ENCODE data around the gene BTBD7.
A peak's percentile ranks its signal among the peaks of the same experiment; 100 is the strongest.

The BTBD7 gene

GRCh38 chr14:93299416-93299815 is 33.4 kb downstream of the BTBD7 start:
- TF ChIP-seq CTCF (conservative IDR thresholded peaks at IDR 0.05): no peak
- H3K27ac ChIP-seq: peak overlapping the region; percentile 77

- H3K27ac ChIP-seq: peak overlapping the region; percentile 77; the same call in 1 of the 2 replicates
- no peak for TF ChIP-seq CTCF (conservative IDR thresholded peaks at IDR 0.05)
Observed at GRCh38 chr14:93295541-93296220, 37.2 kb downstream of the BTBD7 start.

GRCh38 chr14:93286212-93286890 is 46.5 kb downstream of the BTBD7 start:
- H3K27ac ChIP-seq: no peak overlapping the region
- no peak for TF ChIP-seq CTCF (conservative IDR thresholded peaks at IDR 0.05)

GRCh38 chr14:93285044-93285443 is 47.8 kb downstream of the BTBD7 start:
- H3K27ac ChIP-seq: no peak overlapping the region
- no peak for TF ChIP-seq CTCF (conservative IDR thresholded peaks at IDR 0.05)

- TF ChIP-seq CTCF (conservative IDR thresholded peaks at IDR 0.05): no peak
- H3K27ac ChIP-seq: no peak overlapping the region
Observed at GRCh38 chr14:93281937-93282336, 50.9 kb downstream of the BTBD7 start.

- TF ChIP-seq CTCF (conservative IDR thresholded peaks at IDR 0.05): no peak
- H3K27ac ChIP-seq: no peak overlapping the region
Observed at GRCh38 chr14:93280743-93281142, 52.1 kb downstream of the BTBD7 start.

- no peak for TF ChIP-seq CTCF (conservative IDR thresholded peaks at IDR 0.05)
- no peak overlapping the region for H3K27ac ChIP-seq
Observed at GRCh38 chr14:93276031-93276716, 56.7 kb downstream of the BTBD7 start.

All from VCaP (cell line).